ENCODE measurements around the gene EYA4.

DNA sequence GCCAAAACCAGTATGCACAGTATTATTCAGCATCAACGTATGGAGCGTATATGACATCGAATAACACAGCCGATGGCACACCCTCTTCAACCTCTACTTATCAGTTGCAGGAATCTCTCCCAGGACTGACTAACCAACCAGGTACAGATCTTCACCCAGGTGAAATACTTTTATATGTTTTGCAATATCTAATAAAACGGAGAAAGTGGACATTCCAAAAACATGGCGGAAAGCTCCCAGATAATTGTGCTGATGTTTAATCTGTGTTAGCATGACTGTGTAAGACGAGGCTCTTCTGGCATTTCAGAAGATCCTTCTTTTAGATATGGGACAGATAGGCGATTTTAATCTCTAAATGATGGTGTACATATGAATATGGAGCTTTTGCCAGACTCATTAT lies 227.4 kb downstream of the EYA4 start:
- TF ChIP-seq POLR2A (IDR thresholded peaks at IDR 0.05), result no peak
- TF ChIP-seq, protein P1, sequence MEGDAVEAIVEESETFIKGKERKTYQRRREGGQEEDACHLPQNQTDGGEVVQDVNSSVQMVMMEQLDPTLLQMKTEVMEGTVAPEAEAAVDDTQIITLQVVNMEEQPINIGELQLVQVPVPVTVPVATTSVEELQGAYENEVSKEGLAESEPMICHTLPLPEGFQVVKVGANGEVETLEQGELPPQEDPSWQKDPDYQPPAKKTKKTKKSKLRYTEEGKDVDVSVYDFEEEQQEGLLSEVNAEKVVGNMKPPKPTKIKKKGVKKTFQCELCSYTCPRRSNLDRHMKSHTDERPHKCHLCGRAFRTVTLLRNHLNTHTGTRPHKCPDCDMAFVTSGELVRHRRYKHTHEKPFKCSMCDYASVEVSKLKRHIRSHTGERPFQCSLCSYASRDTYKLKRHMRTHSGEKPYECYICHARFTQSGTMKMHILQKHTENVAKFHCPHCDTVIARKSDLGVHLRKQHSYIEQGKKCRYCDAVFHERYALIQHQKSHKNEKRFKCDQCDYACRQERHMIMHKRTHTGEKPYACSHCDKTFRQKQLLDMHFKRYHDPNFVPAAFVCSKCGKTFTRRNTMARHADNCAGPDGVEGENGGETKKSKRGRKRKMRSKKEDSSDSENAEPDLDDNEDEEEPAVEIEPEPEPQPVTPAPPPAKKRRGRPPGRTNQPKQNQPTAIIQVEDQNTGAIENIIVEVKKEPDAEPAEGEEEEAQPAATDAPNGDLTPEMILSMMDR (IDR thresholded peaks at IDR 0.05), result no peak
